Endothelial cell of umbilical vein (primary cell): ENCODE data around the gene GAPDHS.

ENCODE experiments used
- POLR2A ChIP-seq: IDR thresholded peaks from 2 replicates; pipeline ENCODE4 v1.6.1; 2012; ENCODE audit warnings: low read depth, mild to moderate bottlenecking, control low read depth, low read length
- TF ChIP-seq, protein P1 (sequence below), 2 donors: IDR thresholded peaks; 1 replicate in 1 of 2; 2 replicates in 1 of 2; pipeline ENCODE4 v1.5.1; 2011; ENCODE audit warnings: low read length in 2 of 2, mild to moderate bottlenecking in 2 of 2, moderate library complexity in 2 of 2, control low read depth in 1 of 2, inconsistent platforms in 1 of 2, low read depth in 1 of 2; ENCODE audit not compliant: insufficient read depth in 1 of 2; ENCODE audit errors: extremely low read depth in 1 of 2

DNA sequence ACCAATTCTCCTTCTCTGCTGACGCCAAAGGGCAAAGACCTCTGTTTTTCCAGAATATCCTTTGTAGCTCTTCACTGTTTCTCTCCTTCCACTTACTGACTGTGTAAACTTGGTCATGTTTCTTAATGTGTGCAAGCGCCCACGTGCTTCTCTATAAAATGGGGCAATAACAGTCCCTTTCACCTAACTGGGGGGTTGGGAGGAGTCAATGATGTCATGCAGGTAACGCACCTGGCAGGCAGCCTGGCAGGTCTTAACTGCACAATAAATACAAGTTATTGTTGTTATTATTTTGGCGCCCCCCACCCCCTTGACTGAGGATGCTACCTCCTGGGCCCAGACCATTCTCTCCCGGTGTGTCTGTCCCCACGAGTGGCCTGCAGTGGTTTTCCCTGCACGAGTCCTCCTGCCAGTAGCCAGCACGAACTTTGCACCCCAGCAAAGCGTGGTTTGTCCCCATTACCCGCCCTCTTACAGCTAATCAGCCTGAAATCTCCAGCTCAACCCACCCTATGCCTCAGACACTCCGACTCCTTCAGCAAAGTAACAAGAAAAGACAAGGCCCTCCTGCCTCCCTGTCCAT is 10.4 kb upstream of the GAPDHS start:
- TF ChIP-seq POLR2A, result no peak
- TF ChIP-seq, protein P1, sequence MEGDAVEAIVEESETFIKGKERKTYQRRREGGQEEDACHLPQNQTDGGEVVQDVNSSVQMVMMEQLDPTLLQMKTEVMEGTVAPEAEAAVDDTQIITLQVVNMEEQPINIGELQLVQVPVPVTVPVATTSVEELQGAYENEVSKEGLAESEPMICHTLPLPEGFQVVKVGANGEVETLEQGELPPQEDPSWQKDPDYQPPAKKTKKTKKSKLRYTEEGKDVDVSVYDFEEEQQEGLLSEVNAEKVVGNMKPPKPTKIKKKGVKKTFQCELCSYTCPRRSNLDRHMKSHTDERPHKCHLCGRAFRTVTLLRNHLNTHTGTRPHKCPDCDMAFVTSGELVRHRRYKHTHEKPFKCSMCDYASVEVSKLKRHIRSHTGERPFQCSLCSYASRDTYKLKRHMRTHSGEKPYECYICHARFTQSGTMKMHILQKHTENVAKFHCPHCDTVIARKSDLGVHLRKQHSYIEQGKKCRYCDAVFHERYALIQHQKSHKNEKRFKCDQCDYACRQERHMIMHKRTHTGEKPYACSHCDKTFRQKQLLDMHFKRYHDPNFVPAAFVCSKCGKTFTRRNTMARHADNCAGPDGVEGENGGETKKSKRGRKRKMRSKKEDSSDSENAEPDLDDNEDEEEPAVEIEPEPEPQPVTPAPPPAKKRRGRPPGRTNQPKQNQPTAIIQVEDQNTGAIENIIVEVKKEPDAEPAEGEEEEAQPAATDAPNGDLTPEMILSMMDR (IDR thresholded peaks at IDR 0.05; ENCODE audit: extremely low read depth in 1 of 2, insufficient read depth in 1 of 2, low read depth in 1 of 2, low read length in 2 of 2), result no peak
